ENCODE data around the gene CTSF.
A peak's percentile ranks its signal among the peaks of the same experiment; 100 is the strongest.
"Not testable (repeated sequence)": the region's sequence is repeated elsewhere in the genome, so short reads cannot be mapped to it uniquely, and the experiment has no call there.

The CTSF gene

DNA sequence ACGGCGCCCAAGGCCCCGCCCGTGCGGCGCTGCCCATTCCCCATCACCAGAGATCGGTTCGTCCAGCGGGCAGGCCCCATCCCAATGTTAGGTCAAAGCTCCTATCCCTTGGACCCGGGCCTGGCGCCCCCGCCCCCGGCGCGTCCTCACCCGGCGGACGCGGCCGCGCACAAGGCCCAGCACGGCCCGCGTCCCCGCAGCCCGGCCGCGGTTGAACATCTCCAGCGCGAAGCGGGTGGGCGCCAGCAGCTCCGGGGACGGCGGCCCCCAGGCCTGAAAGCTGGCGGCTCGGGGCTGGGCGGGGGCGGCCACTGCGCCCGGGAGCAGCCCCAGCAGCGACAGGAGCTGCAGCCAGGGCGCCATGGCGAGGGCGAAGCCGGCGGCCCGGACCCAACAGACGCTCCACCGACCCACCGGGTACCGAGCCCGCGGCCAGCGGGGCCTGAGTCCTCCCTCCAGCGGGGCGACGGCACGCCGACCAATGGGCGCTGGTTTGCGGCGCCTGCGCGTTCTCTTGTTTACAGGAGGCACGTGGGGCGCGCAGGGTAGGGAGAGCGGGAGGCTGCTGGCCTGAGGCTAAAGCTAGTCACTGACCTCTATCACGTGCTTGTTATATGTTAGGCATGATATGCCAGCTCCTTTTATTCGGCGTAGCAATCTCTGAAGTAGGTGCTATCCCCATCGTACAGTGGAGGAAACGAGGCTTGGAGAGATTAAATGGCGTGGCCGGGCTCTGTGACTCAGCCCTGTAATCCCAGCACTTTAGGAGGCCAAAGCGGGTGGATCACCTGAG, at the start of gene CTSF:
TSS of gene CTSF (minus strand) at position 483 of the 793 bp plus-strand sequence. CDS start at position 363, 120 bp downstream.
- no peaks in the 10 kb centered on the region for H3K9me3 Mint-ChIP-seq
- DNase-seq (peak; percentile 58 to 67), ATAC-seq (peak; percentile 92)
- H3K4me3 Mint-ChIP-seq: peak within 1 kb of the TSS; percentile 83 to 90
- H3K27ac Mint-ChIP-seq: peak within 1 kb of the TSS in 1 of 2 donors; percentile 40
- H3K4me1 Mint-ChIP-seq: peaks cover 18% of the 10 kb centered on the region
- no peaks in the 10 kb centered on the region for H3K27me3 Mint-ChIP-seq

DNA sequence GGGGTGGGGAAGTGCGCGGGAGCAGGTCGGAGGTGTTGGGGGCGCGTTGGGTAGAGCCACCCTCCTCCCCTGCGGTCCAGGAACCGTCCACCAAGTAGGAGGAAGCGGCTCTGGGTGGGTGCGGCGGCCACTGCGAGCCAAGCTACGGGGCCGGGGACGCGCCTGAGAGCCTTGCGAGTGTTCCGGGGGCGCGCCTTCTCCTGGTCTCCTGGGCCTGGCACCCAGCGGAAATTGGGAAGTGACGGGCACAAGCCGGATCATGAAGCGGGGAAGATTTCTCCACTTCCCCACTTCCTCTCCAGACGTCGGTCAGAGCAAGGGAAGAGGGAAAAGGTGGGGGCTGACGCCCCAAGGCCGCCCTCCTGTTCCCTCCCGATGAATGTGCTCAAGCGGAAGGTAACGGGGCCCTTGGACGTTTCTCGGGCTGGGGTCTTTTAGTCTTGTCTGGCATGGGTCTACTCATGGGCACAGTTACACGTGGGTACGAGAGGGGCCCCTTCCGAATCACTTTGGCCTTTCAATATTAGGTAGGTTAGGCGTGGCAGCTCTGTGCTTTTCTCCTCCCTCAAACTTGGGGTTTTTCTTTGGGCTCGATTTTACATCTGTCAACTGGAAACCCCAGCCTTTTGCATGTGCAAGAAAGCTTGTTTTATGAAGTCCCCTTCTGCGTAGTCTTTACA, 48.9 kb upstream of the CTSF start:
- Mint-ChIP-seq H3K4me1 (peaks cover 61% of the 10 kb centered on the region), H3K4me3 (peak overlapping the region; percentile 96 to 97), H3K9me3 (no peaks in the 10 kb centered on the region), H3K27ac (peak overlapping the region; percentile 89 to 99), H3K27me3 (no peaks in the 10 kb centered on the region)
- DNase-seq: peak; percentile 18 to 35
- ATAC-seq: peak; percentile 31

DNA sequence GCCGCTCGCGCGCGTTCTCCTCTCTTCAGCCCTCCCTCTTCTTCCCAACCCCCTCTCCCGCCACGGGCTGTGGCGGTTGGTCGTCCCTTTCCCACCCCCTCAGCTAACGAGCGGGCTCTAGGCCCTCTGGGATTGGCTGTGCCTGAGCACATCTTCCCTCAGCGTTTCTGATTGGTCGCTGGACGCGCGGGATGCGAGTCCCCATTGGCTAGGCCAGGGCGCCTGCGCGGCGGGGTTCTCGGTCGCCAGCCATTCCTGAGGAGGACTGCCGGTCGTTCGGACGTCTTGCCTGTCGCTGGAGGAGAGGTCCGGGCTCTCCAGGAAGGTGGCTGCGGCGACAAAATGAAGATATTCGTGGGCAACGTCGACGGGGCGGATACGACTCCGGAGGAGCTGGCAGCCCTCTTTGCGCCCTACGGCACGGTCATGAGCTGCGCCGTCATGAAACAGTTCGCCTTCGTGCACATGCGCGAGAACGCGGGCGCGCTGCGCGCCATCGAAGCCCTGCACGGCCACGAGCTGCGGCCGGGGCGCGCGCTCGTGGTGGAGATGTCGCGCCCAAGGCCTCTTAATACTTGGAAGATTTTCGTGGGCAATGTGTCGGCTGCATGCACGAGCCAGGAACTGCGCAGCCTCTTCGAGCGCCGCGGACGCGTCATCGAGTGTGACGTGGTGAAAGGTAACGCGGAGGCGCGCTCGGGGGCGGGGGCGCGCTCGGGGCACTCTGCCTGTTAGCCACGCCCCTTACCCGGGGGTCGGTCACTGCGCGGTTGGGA, 48.2 kb upstream of the CTSF start, which contains the start of gene RBM14:
TSS of gene RBM14 (plus strand) at position 252 of the 776 bp plus-strand sequence. CDS start at position 343, 91 bp downstream.
- DNase-seq (peak; percentile 97 to 99), ATAC-seq (peak; percentile 96)
- no peaks in the 10 kb centered on the region for H3K9me3 Mint-ChIP-seq
- H3K27ac Mint-ChIP-seq: peak within 1 kb of the TSS; percentile 89 to 99
- peaks cover 54% of the 10 kb centered on the region for H3K4me1 Mint-ChIP-seq
- H3K4me3 Mint-ChIP-seq: peak within 1 kb of the TSS; percentile 96 to 97
- H3K27me3 Mint-ChIP-seq: no peaks in the 10 kb centered on the region

DNA sequence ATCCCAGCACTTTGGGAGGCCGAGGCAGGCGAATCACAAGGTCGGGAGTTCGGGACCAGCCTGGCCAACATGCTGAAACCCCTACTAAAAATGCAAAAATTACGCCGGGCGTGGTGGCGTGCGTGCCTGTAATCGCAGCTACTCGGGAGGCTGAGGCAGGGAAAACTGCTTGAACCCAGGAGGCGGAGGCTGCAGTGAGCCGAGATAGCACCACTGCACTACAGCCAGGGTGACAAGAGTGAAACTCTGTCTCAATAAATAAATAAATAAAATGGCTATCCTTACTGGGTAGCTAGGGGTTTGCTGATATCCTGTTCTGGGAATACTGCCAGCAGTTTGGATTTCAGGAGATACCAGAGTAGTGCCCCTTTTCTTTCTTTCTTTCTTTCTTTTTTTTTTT, 45.7 kb upstream of the CTSF start:
- Mint-ChIP-seq H3K4me3 (no peak overlapping the region), H3K27me3 (no peaks in the 10 kb centered on the region), H3K27ac (peak overlapping the region in 1 of 2 donors; percentile 80), H3K9me3 (no peaks in the 10 kb centered on the region), H3K4me1 (peaks cover 31% of the 10 kb centered on the region)
- ATAC-seq (no peak), DNase-seq (no peak)

DNA sequence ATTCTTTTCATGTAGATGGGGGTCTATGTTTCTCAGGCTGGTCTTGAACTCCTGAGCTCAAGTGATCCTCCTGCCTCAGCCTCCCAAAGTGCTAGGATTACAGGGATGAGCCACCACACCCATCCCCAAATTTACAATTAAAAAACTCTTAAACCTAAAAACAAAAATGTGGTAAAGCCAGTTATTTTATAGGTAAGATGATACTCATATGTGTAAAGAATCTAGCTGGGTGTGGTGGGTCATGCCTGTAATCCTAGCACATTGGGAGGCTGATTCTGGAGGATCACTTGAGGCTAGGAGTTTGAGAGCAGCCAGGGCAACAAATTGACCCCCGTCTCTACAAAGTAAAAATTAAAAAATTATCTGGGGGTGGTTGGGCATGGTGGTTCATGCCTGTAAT, 44.1 kb upstream of the CTSF start:
- no peak for ATAC-seq
- Mint-ChIP-seq H3K4me1 (peaks cover 16% of the 10 kb centered on the region), H3K27me3 (no peaks in the 10 kb centered on the region), H3K27ac (no peak overlapping the region), H3K4me3 (no peak overlapping the region), H3K9me3 (no peaks in the 10 kb centered on the region)
- no peak for DNase-seq

DNA sequence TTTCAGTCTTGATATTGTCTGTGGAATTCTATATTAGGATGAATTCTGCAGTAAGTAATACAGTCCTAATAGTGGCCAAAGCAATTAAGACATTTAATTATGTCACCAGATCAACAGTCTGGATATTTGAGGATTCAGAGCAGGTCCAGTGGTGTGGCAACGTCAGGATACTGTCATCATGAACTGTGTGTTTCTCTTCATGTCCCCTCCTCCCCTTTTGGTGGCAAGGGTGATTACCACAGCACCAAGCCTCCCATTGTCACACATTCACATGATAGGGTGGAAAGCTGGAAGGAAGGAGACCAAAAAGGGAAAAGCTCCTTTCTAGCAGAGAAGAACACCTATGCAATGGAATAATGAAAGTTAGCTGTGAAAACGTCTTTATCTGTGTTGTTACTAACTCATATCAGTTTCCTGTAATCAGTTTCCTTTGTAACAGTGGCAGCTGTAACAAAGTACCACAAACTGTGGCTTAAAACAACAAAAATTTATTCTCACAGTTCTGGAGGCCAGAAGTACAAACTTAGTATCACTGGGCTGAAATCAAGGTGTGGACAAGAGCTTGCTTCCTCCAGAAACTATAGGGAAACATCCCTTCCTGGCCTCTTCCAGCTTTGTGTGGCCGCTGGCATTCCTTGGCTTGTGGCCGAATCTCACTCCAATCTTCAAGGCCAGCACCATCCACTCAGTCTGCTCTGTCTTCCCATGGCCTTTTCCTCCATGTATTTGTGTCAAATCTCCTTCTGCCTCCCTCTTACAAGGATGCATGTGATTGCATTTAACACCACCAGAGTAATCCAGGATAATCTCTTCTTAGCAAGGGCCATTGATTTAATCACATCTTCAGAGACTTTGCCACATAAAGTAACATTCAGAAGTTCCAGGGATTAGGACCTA, 41.6 kb upstream of the CTSF start:
- Mint-ChIP-seq H3K27ac (no peak overlapping the region), H3K9me3 (no peaks in the 10 kb centered on the region), H3K4me1 (peaks cover 5% of the 10 kb centered on the region), H3K27me3 (no peaks in the 10 kb centered on the region), H3K4me3 (no peak overlapping the region)
- ATAC-seq: no peak
- DNase-seq: no peak

DNA sequence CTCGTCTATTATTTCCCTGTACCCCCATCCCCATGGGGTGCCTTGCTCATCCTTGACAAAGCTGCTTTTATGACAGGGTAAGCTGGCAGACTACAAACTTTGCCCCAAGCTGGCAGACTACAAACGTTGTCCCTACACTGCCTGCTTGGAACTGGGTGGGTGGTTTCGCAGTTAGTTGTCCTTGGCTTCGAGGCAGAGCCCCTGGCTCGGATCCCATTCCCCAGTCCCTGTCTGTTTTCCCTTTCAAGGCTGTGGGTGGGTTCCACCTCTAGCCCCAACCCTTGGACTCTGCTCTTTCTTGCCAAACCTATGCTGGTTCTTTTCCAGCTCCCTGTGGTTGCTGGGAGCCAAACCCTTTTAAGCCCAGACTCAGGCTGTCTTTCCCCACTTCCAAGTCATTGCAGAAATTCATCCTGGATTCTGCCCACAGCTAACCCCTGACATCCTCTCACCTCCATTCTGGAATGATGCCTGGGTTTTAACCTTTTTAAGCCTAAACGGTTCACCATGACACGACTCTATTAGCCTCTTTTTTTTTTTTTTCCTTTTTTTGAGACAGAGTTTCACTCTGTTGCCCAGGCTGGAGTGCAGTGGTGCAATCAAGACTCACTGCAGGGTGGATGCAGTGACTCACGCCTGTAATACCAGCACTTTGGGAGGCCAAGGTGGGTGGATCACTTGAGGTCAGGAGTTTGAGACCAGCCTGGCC, 38.9 kb upstream of the CTSF start:
- H3K9me3 Mint-ChIP-seq: no peaks in the 10 kb centered on the region
- no peak overlapping the region for H3K27ac Mint-ChIP-seq
- H3K4me1 Mint-ChIP-seq: no peaks in the 10 kb centered on the region
- no peaks in the 10 kb centered on the region for H3K27me3 Mint-ChIP-seq
- ATAC-seq (no peak), DNase-seq (no peak)
- no peak overlapping the region for H3K4me3 Mint-ChIP-seq

DNA sequence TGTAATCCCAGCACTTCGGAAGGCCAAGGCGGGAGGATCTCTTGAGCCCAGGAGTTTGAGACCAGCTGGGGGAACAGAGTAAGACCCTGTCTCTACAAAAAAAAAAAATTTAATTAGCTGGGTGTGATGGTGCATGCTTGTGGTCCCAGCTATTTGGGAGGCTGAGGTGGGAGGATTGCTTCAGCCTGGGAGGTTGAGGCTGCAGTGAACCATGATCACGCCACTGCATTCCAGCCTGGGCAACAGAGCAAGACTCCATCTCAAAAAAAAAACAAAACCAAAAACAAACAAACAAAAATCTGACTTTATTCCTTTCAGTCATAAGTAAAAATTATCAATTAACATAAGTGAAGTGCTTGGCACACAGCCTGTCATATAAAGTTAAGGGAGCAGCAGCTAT, 38.2 kb upstream of the CTSF start:
- H3K27me3 Mint-ChIP-seq, H3K27ac Mint-ChIP-seq, H3K4me1 Mint-ChIP-seq, H3K9me3 Mint-ChIP-seq, DNase-seq, H3K4me3 Mint-ChIP-seq, ATAC-seq: not testable (repeated sequence)

DNA sequence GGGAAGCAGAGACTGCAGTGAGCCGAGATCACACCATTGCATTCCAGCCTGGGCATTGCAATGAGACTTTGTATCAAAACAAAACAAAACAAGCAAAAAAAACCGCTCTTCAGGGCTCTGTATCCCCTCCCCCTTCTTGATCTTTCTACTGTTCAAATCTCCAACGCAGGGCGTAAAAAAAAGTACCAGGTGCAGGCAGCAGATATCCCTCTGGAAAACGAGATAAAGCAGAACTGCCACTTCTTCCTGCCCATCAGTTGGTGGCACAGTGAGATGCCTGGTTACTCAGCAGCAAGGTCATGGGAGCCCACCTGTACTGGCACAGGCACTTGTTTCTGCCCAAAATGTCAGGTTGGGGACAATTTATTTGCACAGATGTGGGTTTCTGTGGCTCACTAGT, 35.7 kb upstream of the CTSF start:
- H3K4me3 Mint-ChIP-seq: no peak overlapping the region
- no peaks in the 10 kb centered on the region for H3K9me3 Mint-ChIP-seq
- H3K27me3 Mint-ChIP-seq: no peaks in the 10 kb centered on the region
- H3K4me1 Mint-ChIP-seq: no peaks in the 10 kb centered on the region
- H3K27ac Mint-ChIP-seq: no peak overlapping the region
- ATAC-seq (no peak), DNase-seq (no peak)

DNA sequence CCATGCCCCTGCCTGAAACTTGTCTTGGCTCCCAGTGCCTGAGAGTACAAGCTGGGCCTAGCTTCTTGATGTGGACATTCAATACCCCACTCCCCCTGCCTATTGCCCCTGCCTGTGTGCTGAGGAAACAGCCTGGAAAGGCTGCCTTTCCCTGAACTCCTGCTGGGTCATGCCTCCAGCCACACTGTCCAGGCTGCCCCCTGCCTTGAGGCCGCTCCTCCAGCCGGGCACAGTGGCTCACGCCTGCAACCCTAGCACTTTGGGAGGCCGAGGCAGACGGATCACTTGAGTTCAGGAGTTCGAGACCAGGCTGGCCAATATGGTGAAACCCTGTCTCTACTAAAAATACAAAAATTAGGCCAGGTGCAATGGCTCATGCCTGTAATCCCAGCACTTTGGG, 34.7 kb upstream of the CTSF start:
- ATAC-seq (no peak), DNase-seq (no peak)
- Mint-ChIP-seq H3K4me3 (no peak overlapping the region), H3K27ac (peak overlapping the region in 1 of 2 donors; percentile 45), H3K4me1 (no peaks in the 10 kb centered on the region), H3K9me3 (no peaks in the 10 kb centered on the region), H3K27me3 (no peaks in the 10 kb centered on the region)

DNA sequence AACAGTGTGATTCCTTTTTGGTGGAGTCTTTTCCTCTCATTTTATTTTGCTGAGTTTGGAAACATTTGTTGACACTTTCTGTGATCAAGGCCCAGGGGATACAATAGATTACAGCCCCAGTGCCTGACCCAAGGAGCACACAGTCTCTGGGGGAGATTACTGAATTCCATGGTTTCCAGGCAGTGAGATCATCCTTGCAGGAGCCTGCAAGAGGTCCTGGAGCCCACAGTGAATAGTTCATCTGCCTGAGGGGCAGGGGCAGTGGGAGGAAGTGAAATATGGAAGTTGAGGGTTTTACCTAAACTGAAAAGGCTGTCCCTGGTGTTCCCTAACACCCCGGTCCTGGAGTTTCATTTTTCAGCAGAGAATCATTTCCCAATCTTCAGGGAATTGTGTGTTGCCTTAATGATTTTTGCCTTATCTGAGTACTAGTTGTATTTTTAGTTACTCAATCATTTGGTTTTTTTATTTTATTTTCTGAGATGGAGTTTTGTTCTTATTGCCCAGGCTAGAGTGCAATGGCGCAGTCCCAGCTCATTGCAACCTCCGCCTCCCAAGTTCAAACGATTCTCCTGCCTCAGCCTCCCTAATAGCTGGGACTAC, 32.3 kb upstream of the CTSF start:
- no peaks in the 10 kb centered on the region for H3K27me3 Mint-ChIP-seq
- ATAC-seq (no peak), DNase-seq (no peak)
- no peak overlapping the region for H3K4me3 Mint-ChIP-seq
- H3K27ac Mint-ChIP-seq: no peak overlapping the region
- peaks cover 4% of the 10 kb centered on the region for H3K4me1 Mint-ChIP-seq
- H3K9me3 Mint-ChIP-seq: no peaks in the 10 kb centered on the region

DNA sequence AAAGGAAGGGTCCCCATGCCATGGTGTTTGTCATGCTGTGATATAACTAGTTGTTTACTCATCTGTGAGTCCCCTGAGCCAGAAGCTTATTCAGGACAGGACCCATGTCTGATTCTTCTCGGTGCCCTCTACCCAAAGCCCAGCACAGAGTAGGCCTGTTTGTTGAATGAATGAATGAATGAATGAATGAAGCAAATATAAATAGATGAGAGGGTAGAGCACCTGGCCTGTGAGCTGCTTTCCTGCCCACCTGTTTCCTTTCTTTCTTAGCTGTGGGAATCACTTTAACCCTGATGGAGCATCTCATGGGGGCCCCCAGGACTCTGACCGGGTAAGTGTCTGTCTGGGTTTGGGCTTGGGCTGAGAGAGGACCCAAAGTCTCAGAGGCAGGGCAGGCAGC, 31.8 kb upstream of the CTSF start:
- Mint-ChIP-seq H3K4me3 (no peak overlapping the region), H3K27me3 (no peaks in the 10 kb centered on the region), H3K27ac (peak overlapping the region in 1 of 2 donors; percentile 19), H3K4me1 (peaks cover 9% of the 10 kb centered on the region), H3K9me3 (no peaks in the 10 kb centered on the region)
- ATAC-seq: no peak
- DNase-seq: no peak

DNA sequence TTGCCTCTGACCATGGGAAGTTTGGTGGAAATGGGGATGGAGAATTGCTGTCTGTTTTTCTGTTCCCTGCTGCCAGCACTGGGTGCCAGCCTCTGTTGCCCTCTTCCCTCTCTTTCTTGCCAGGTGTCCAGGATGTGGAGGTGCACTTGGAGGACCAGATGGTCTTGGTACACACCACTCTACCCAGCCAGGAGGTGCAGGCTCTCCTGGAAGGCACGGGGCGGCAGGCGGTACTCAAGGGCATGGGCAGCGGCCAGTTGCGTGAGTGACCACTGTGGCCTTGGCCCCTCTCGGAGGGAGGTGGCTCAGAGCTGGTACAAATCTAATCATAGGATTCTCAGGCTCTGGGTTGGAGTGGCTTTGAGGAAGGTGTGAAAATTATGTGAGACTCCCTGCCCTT, 30.6 kb upstream of the CTSF start:
- DNase-seq (no peak), ATAC-seq (no peak)
- Mint-ChIP-seq H3K4me3 (no peak overlapping the region), H3K9me3 (no peaks in the 10 kb centered on the region), H3K4me1 (peaks cover 20% of the 10 kb centered on the region), H3K27me3 (no peaks in the 10 kb centered on the region), H3K27ac (no peak overlapping the region)

DNA sequence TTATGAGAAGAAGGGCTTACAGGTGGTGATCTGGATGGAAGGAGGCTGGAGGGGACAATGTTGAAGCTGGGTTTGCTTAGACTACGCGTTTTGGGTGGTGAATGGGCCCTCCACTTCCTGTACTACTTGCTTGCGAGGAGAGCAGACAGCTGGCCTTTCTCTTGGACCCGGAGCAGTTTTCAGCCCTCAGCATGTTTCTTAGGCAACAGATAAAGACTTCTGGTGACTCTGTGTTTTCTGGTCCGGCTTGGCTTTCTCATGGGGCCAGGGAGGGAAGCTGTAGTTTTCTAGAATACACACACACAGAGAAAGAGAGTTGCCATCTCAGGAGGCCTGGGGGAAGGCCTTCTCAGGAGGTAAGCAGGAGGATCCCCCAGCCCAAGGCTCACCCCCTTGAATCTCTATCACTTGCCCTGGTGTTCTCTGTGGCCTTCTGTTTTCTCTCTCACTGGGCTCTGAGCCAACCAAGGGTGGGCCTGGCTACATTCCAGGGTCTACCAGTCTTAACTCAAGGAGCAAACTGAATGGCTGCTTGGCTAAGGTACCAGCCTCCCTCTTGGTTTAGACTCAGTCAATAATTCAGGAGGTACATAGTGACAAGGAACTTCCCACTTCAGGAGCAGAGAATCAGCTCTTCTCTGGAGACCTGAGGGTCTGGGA, 27.0 kb upstream of the CTSF start:
- Mint-ChIP-seq H3K9me3 (no peaks in the 10 kb centered on the region), H3K27ac (peak overlapping the region; percentile 87 to 94), H3K4me1 (peaks cover 44% of the 10 kb centered on the region), H3K4me3 (peak overlapping the region; percentile 78 to 100), H3K27me3 (no peaks in the 10 kb centered on the region)
- peak in 1 of 2 donors; percentile 9 for DNase-seq
- no peak for ATAC-seq

All from stimulated activated naive CD8-positive, alpha-beta T cell treated with anti-CD3 and anti-CD28 coated beads, Interleukin-15, amount 100 ng/mL, for 72 hours (primary cell).